Measurements from ENCODE around the gene SLF1. TPM values are rescaled to one million over a fixed set of nuclear protein-coding genes. Genes with fewer than 3 reads are reported as not detected.

SLF1 gene
- total and polyA plus RNA-seq, 9 of the 15 experiments (the other 6 are each of a cell fraction or from before 2014, with no cell fraction given), result 9.8 to 31.1 (median 16.3) TPM

GRCh38 chr5:94640176-94640575 is 21.7 kb downstream of the SLF1 start (continued):
- no peak for TF ChIP-seq ZNF395 (CRISPR knock-in tag; IDR thresholded peaks at IDR 0.05)
- TF ChIP-seq MCM3 (IDR thresholded peaks at IDR 0.05), result no peak
- TF ChIP-seq PRPF4 (IDR thresholded peaks at IDR 0.05; ENCODE audit: insufficient read depth, low read depth, low read length, poor library complexity, severe bottlenecking), result no peak
- TF ChIP-seq ZNF316 (IDR thresholded peaks at IDR 0.05), result no peak
- no peak for TF ChIP-seq KHSRP (IDR thresholded peaks at IDR 0.05)
- no peak for TF ChIP-seq E2F3 (CRISPR knock-in tag; IDR thresholded peaks at IDR 0.05)
- TF ChIP-seq ZNF174 (CRISPR knock-in tag; IDR thresholded peaks at IDR 0.05), result no peak
- TF ChIP-seq JUNB (CRISPR knock-in tag; conservative IDR thresholded peaks at IDR 0.05), result no peak
- no peak for TF ChIP-seq CEBPZ (IDR thresholded peaks at IDR 0.05; ENCODE audit: borderline replicate concordance, low read depth, low read length)
- TF ChIP-seq CUX1 (CRISPR knock-in tag; IDR thresholded peaks at IDR 0.05), result no peak
- no peak for TF ChIP-seq SLC30A9 (CRISPR knock-in tag; IDR thresholded peaks at IDR 0.05)
- no peak for TF ChIP-seq RB1 (IDR thresholded peaks at IDR 0.05; ENCODE audit: low read depth)
- peak; percentile 68 for TF ChIP-seq ZNF280A (IDR thresholded peaks at IDR 0.05; ENCODE audit: low read depth, partially characterized antibody)

All from K562 (cell line).